Measurements from ENCODE around the gene LTC4S. TPM values are rescaled to one million over a fixed set of nuclear protein-coding genes. Genes with fewer than 3 reads are reported as not detected.

LTC4S gene
- total RNA-seq, 2 experiments from 2014 or later = 0.44 to 4.5 TPM

GRCh38 chr5:179798771-179799643 is 5.2 kb downstream of the LTC4S start:
- H3K79me2 ChIP-seq (ENCODE audit: insufficient read depth, low read depth, low read length) = no peaks in the 10 kb centered on the region
- H3K4me2 ChIP-seq (ENCODE audit: low read length) = no peak overlapping the region
- TF ChIP-seq, protein P1, sequence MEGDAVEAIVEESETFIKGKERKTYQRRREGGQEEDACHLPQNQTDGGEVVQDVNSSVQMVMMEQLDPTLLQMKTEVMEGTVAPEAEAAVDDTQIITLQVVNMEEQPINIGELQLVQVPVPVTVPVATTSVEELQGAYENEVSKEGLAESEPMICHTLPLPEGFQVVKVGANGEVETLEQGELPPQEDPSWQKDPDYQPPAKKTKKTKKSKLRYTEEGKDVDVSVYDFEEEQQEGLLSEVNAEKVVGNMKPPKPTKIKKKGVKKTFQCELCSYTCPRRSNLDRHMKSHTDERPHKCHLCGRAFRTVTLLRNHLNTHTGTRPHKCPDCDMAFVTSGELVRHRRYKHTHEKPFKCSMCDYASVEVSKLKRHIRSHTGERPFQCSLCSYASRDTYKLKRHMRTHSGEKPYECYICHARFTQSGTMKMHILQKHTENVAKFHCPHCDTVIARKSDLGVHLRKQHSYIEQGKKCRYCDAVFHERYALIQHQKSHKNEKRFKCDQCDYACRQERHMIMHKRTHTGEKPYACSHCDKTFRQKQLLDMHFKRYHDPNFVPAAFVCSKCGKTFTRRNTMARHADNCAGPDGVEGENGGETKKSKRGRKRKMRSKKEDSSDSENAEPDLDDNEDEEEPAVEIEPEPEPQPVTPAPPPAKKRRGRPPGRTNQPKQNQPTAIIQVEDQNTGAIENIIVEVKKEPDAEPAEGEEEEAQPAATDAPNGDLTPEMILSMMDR (conservative IDR thresholded peaks at IDR 0.05; ENCODE audit: low read length) = no peak
- TF ChIP-seq EZH2phosphoT487 (IDR thresholded peaks at IDR 0.05; ENCODE audit: borderline replicate concordance, low read depth, low read length) = no peak
- CTCF ChIA-PET (ENCODE audit: unreplicated experiment) = no interaction called here
- intact Hi-C loops (cut with micrococcal nuclease; ENCODE audit: unreplicated experiment) = no loop called here
- no TSS peak for BruUV-seq (replicated peaks)
- H2AFZ ChIP-seq (ENCODE audit: low read length) = no peak overlapping the region
- H3K4me1 ChIP-seq (ENCODE audit: insufficient read depth, low read length, poor library complexity, severe bottlenecking) = peaks cover 29% of the 10 kb centered on the region
- no peak for DNase-seq (ENCODE audit: low spot score)
- POLR2A ChIA-PET = no interaction called here
- no peak overlapping the region for H3K4me3 ChIP-seq (ENCODE audit: low read depth, low read length, poor library complexity, severe bottlenecking)
- H3K9me3 ChIP-seq (ENCODE audit: low read length) = no peaks in the 10 kb centered on the region
- H4K20me1 ChIP-seq (ENCODE audit: insufficient read depth, low read length) = no peaks in the 10 kb centered on the region
- H3K9me2 ChIP-seq (ENCODE audit: insufficient read depth, low read length) = no peaks in the 10 kb centered on the region
- H3K36me3 ChIP-seq (ENCODE audit: insufficient read depth, low read length) = peaks cover 35% of the 10 kb centered on the region; the same call in 1 of the 2 replicates
- no peak overlapping the region for H3K27ac ChIP-seq (ENCODE audit: low read depth, low read length, poor library complexity, severe bottlenecking)

DNA sequence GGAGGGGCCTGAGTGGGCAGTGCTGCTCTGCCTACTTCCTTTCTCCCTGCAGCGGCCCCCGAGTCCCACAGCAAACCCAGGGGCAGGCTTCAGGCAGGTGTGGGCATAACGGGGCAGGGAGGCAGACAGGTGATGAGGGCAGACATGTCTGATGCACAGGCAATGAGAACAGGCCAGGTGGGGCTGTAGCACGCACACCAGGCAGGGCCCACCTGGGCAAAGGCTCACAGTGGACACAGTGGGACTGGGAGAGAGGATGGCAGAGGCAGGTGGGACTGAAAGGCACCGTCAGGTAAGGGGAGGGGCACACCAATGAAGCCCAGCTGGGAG is 5.8 kb downstream of the LTC4S start:
- intact Hi-C loops (cut with micrococcal nuclease; ENCODE audit: unreplicated experiment) = no loop called here
- H3K27ac ChIP-seq (ENCODE audit: low read depth, low read length, poor library complexity, severe bottlenecking) = no peak overlapping the region
- H2AFZ ChIP-seq (ENCODE audit: low read length) = no peak overlapping the region
- H3K4me3 ChIP-seq (ENCODE audit: low read depth, low read length, poor library complexity, severe bottlenecking) = no peak overlapping the region
- no TSS peak for BruUV-seq (replicated peaks)
- H3K9me3 ChIP-seq (ENCODE audit: low read length) = no peaks in the 10 kb centered on the region
- no peak overlapping the region for H3K4me2 ChIP-seq (ENCODE audit: low read length)
- CTCF ChIA-PET (ENCODE audit: unreplicated experiment) = interaction anchor here (0.6 kb wide), 1 partner anchor 1012 kb away, joined by 3 read pairs; no protein-coding TSS in a partner anchor
- TF ChIP-seq, protein P1 (conservative IDR thresholded peaks at IDR 0.05; ENCODE audit: low read length) = no peak
- no peak for TF ChIP-seq EZH2phosphoT487 (IDR thresholded peaks at IDR 0.05; ENCODE audit: borderline replicate concordance, low read depth, low read length)
- no peaks in the 10 kb centered on the region for H4K20me1 ChIP-seq (ENCODE audit: insufficient read depth, low read length)
- H3K4me1 ChIP-seq (ENCODE audit: insufficient read depth, low read length, poor library complexity, severe bottlenecking) = peaks cover 29% of the 10 kb centered on the region
- no peak for DNase-seq (ENCODE audit: low spot score)
- POLR2A ChIA-PET = no interaction called here
- H3K36me3 ChIP-seq (ENCODE audit: insufficient read depth, low read length) = peaks cover 35% of the 10 kb centered on the region; the same call in 1 of the 2 replicates
- no peaks in the 10 kb centered on the region for H3K9me2 ChIP-seq (ENCODE audit: insufficient read depth, low read length)
- H3K79me2 ChIP-seq (ENCODE audit: insufficient read depth, low read depth, low read length) = no peaks in the 10 kb centered on the region
